PC-3 (cell line): ENCODE measurements around the gene USP27X. TPM values are rescaled to one million over a fixed set of nuclear protein-coding genes. Genes with fewer than 3 reads are reported as not detected.

Source experiments
- ATAC-seq: fragments of 200-7000 bp; cut with Tn5 transposase; 2 replicates; pipeline ENCODE4 v1.9.1; 2020; ENCODE audit warnings: mild to moderate bottlenecking, moderate library complexity
- BruUV-seq: library from RNA; stranded (reverse); fragments of 400-500 nt; replicated peaks from 2 replicates; lab custom pipeline; 2021; lab: Mats Ljungman, UMichigan
- CTCF ChIA-PET: fragments of 300-600 bp; sonication (Branson Sonifier 250); formaldehyde crosslinking; loops from one replicate; lab custom pipeline; 2022; ENCODE audit warnings: antibody characterized with exemption; lab: Charles Lee
- POLR2A ChIA-PET: fragments of 300-600 bp; sonication (Branson Sonifier 250); formaldehyde crosslinking; loops from one replicate; lab custom pipeline; 2022; ENCODE audit warnings: antibody characterized with exemption; ENCODE audit not compliant: unreplicated experiment; lab: Charles Lee
- DNase-seq: peaks from one replicate; pipeline ENCODE4 v3.0.0-alpha.2; 2015
- H2AFZ ChIP-seq: fragments of 300-600 bp; sonication (generic); 2 replicates; pipeline ENCODE4 v1.6.0; 2016; ENCODE audit warnings: antibody characterized with exemption, low read length
- H3F3A ChIP-seq: fragments of 300-600 bp; sonication (generic); one replicate; pipeline ENCODE4 v1.6.0; 2017; ENCODE audit warnings: antibody characterized with exemption, low read length, control low read depth, mild to moderate bottlenecking; ENCODE audit not compliant: unreplicated experiment
- H3K27ac ChIP-seq: fragments of 300-600 bp; sonication (generic); 2 replicates; pipeline ENCODE4 v1.5.1; 2016; ENCODE audit warnings: mild to moderate bottlenecking, low read length
- H3K27me3 ChIP-seq: fragments of 300-600 bp; sonication (generic); 2 replicates; pipeline ENCODE4 v1.6.1; 2016; ENCODE audit warnings: low read length, mixed read lengths
- H3K36me3 ChIP-seq: fragments of 300-600 bp; sonication (generic); 2 replicates; pipeline ENCODE4 v1.6.1; 2016; ENCODE audit warnings: low read depth, mixed run types, low read length, mixed read lengths
- H3K4me1 ChIP-seq: fragments of 300-600 bp; sonication (generic); 2 replicates; pipeline ENCODE4 v1.5.1; 2016; ENCODE audit warnings: low read length; ENCODE audit not compliant: insufficient read depth
- H3K4me2 ChIP-seq: fragments of 300-600 bp; sonication (generic); 2 replicates; pipeline ENCODE4 v1.6.0; 2016; ENCODE audit warnings: low read length
- H3K4me3 ChIP-seq: fragments of 300-600 bp; sonication (generic); 2 replicates; pipeline ENCODE4 v1.5.1; 2016; ENCODE audit warnings: mild to moderate bottlenecking, low read length, mixed read lengths
- H3K79me2 ChIP-seq: fragments of 300-600 bp; sonication (generic); 2 replicates; pipeline ENCODE4 v1.6.1; 2017; ENCODE audit warnings: low read length, mixed read lengths
- H3K9ac ChIP-seq: fragments of 300-600 bp; sonication (generic); 2 replicates; pipeline ENCODE4 v1.6.0; 2016; ENCODE audit warnings: mild to moderate bottlenecking, low read length
- H3K9me2 ChIP-seq: fragments of 300-600 bp; sonication (generic); replicated peaks from 2 replicates; pipeline ENCODE4 v1.6.1; 2016; ENCODE audit warnings: mixed run types, low read length, mixed read lengths
- H3K9me3 ChIP-seq: fragments of 300-600 bp; sonication (generic); 2 replicates; pipeline ENCODE4 v1.6.1; 2016; ENCODE audit warnings: low read length, mixed read lengths
- H4K20me1 ChIP-seq: fragments of 300-600 bp; sonication (generic); 2 replicates; pipeline ENCODE4 v1.6.1; 2016; ENCODE audit warnings: low read length, mixed read lengths
- EZH2 ChIP-seq: fragments of 300-600 bp; sonication (generic); IDR thresholded peaks from one replicate; pipeline ENCODE4 v1.6.1; 2017; ENCODE audit warnings: antibody characterized with exemption, mild to moderate bottlenecking, low read length; ENCODE audit not compliant: unreplicated experiment
- EZH2phosphoT487 ChIP-seq: fragments of 300-600 bp; sonication (generic); IDR thresholded peaks from 2 replicates; pipeline ENCODE4 v1.6.1; 2018; ENCODE audit warnings: mild to moderate bottlenecking, antibody characterized with exemption, low read length, borderline replicate concordance
- intact Hi-C: fragments of 100-400 bp; cut with micrococcal nuclease; formaldehyde crosslinking; loops from 2 replicates; pipeline ENCODE4 v1.9.0; 2023
- total RNA-seq: library from RNA; depleted of rRNA; stranded (reverse); fragments of >200 nt; gene quantifications from 2 replicates; pipeline ENCODE4 v1.2.3, GENCODE V29; 2014
- TF ChIP-seq, protein P1 (sequence below): fragments of 300-600 bp; sonication (generic); conservative IDR thresholded peaks from 2 replicates; pipeline ENCODE4 v1.5.1; 2017; ENCODE audit warnings: antibody characterized with exemption, low read depth, mild to moderate bottlenecking, low read length

The USP27X gene
- total RNA-seq, 1 experiment from 2014 or later: 0.62 TPM

DNA sequence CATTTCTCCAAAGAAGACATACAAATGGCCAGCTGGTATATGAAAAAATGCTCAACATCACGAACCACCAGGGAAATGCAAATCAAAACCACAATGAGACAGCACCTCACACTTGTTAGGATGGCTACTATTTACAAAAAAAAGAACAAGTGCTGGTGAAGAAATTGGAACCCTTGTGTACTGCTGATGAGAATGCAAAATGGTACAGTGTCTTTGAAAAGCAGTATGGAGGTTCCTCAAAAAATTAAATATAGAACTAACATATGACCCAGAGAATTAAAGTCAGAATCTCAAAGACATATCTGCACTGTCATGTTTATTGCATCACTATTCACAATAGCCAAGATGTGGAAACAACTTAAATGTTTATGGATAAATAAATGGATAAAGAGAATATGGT lies 29.3 kb upstream of the USP27X start:
- no peak overlapping the region for H3K27ac ChIP-seq
- no peaks in the 10 kb centered on the region for H3K4me1 ChIP-seq
- H3K9me3 ChIP-seq: no peaks in the 10 kb centered on the region
- H3K9ac ChIP-seq: no peak overlapping the region
- H2AFZ ChIP-seq: no peak overlapping the region
- H3K4me3 ChIP-seq: no peak overlapping the region
- no peaks in the 10 kb centered on the region for H4K20me1 ChIP-seq
- H3K36me3 ChIP-seq: no peaks in the 10 kb centered on the region
- ATAC-seq (no peak), DNase-seq (no peak)
- H3K27me3 ChIP-seq: peaks cover 27% of the 10 kb centered on the region
- intact Hi-C loops: no loop called here
- CTCF ChIA-PET: no interaction called here
- no peaks in the 10 kb centered on the region for H3K79me2 ChIP-seq
- H3F3A ChIP-seq: no peaks in the 10 kb centered on the region
- no peaks in the 10 kb centered on the region for H3K9me2 ChIP-seq
- BruUV-seq: no TSS peak
- no peak overlapping the region for H3K4me2 ChIP-seq
- POLR2A ChIA-PET: no interaction called here
- TF ChIP-seq, protein P1, sequence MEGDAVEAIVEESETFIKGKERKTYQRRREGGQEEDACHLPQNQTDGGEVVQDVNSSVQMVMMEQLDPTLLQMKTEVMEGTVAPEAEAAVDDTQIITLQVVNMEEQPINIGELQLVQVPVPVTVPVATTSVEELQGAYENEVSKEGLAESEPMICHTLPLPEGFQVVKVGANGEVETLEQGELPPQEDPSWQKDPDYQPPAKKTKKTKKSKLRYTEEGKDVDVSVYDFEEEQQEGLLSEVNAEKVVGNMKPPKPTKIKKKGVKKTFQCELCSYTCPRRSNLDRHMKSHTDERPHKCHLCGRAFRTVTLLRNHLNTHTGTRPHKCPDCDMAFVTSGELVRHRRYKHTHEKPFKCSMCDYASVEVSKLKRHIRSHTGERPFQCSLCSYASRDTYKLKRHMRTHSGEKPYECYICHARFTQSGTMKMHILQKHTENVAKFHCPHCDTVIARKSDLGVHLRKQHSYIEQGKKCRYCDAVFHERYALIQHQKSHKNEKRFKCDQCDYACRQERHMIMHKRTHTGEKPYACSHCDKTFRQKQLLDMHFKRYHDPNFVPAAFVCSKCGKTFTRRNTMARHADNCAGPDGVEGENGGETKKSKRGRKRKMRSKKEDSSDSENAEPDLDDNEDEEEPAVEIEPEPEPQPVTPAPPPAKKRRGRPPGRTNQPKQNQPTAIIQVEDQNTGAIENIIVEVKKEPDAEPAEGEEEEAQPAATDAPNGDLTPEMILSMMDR: no peak
- TF ChIP-seq EZH2 (no peak), EZH2phosphoT487 (no peak)

DNA sequence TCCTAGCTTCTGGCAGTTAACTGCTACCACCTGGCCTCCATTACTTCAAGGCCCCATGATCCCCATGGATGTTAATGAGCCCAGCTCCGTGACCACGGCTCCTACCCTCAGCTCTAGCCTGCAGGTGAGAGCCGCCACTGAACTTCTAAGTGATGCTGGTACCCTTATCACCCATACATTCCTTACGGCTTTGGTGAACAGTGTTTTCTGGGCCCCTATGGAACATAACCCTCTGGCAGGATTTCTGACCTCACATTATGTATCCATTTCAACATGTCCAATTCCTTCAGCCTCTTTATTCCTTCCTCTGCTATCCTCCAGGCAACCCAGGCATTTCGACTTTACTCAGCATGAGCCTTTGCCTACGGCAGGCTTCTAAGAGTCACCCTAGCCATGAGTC lies 25.6 kb upstream of the USP27X start:
- no peak overlapping the region for H3K4me2 ChIP-seq
- no peak for DNase-seq
- no peak overlapping the region for H3K4me3 ChIP-seq
- CTCF ChIA-PET: no interaction called here
- TF ChIP-seq EZH2 (no peak), EZH2phosphoT487 (no peak)
- TF ChIP-seq, protein P1: no peak
- BruUV-seq: no TSS peak
- H3K79me2 ChIP-seq: no peaks in the 10 kb centered on the region
- peaks cover 11% of the 10 kb centered on the region; the same call in 1 of the 2 replicates for H3K27me3 ChIP-seq
- POLR2A ChIA-PET: no interaction called here
- ATAC-seq: no peak
- H3K4me1 ChIP-seq: no peaks in the 10 kb centered on the region
- intact Hi-C loops: no loop called here
- no peaks in the 10 kb centered on the region for H4K20me1 ChIP-seq
- no peaks in the 10 kb centered on the region for H3F3A ChIP-seq
- H3K9me3 ChIP-seq: no peaks in the 10 kb centered on the region
- H3K27ac ChIP-seq: no peak overlapping the region
- H3K9me2 ChIP-seq: no peaks in the 10 kb centered on the region
- no peak overlapping the region for H2AFZ ChIP-seq
- H3K36me3 ChIP-seq: no peaks in the 10 kb centered on the region
- H3K9ac ChIP-seq: no peak overlapping the region

DNA sequence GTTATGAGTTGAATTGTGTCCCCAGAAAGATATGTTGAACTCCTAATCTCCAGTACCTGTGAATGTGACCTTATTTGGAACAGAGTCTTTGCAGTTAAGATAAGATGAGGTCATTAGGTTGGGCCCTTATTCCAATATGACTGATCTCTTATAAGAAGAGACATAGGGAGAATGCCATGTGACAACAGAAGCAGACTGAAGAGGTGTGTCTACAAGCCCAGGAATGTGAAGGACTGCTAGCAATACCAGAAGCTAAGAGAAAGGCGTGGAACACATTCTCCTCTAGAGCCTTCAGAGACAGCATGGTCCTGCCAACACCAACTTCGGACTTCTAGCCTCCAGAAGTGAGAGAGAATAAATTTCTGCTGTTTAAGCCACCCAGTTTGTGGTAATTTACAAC lies 22.5 kb upstream of the USP27X start:
- Histone ChIP-seq H3K27ac (no peak overlapping the region), H2AFZ (no peak overlapping the region), H3K4me2 (no peak overlapping the region), H3K4me1 (no peaks in the 10 kb centered on the region), H3K4me3 (no peak overlapping the region), H3K79me2 (no peaks in the 10 kb centered on the region), H3K27me3 (0 out of 2 replicates have a peak, but pooled peaks cover 10% of the 10 kb centered on the region), H3K9ac (no peak overlapping the region), H4K20me1 (no peaks in the 10 kb centered on the region), H3K9me2 (no peaks in the 10 kb centered on the region), H3K36me3 (no peaks in the 10 kb centered on the region), H3F3A (no peaks in the 10 kb centered on the region), H3K9me3 (no peaks in the 10 kb centered on the region)
- TF ChIP-seq EZH2: no peak
- TF ChIP-seq, protein P1: no peak
- TF ChIP-seq EZH2phosphoT487: no peak
- ChIA-PET POLR2A (no interaction called here), CTCF (no interaction called here)
- ATAC-seq (no peak), DNase-seq (no peak)
- no TSS peak for BruUV-seq
- intact Hi-C loops: no loop called here
